ENCODE results near the gene TBL3. TPM values are rescaled to one million over a fixed set of nuclear protein-coding genes. Genes with fewer than 3 reads are reported as not detected.

The TBL3 gene
- polyA plus RNA-seq, 2 of the 4 experiments (the other 2 are of a cell fraction) = 21.9 to 42.8 TPM

- peak overlapping the region; percentile 89 to 97 for H3K27ac ChIP-seq
- ChIA-PET CTCF (interaction anchor here (0.5 to 7.8 kb wide), 43 partner anchors 9 to 924 kb away, joined by 3 to 117 read pairs (median 4); partner anchors contain the start of genes ECI1, NTHL1, PKD1 and TRAF7), POLR2A (interaction anchor here (0.9 to 2.7 kb wide), 3 partner anchors 59 to 132 kb away, joined by 4 to 19 read pairs (median 5); partner anchors contain the start of genes RPS2 and TRAF7)
- ATAC-seq (peak; percentile 54 to 80), FAIRE-seq (peak; percentile 43), DNase-seq (ENCODE audit: low read depth in 1 of 2, low spot score in 1 of 2) (peak; percentile 88 to 92)
- peak overlapping the region; percentile 92 for H3K4me2 ChIP-seq
- H3K4me3 ChIP-seq = peak overlapping the region; percentile 34
- H3K4me1 ChIP-seq = peaks cover 31% of the 10 kb centered on the region
- 24% methylated on average over 20 of the region's 53 CpGs for WGBS (ENCODE audit: missing lambda C conversion rate)
- H3K9me3 ChIP-seq = no peaks in the 10 kb centered on the region
- no peak for TF ChIP-seq NR3C1 (IDR thresholded peaks at IDR 0.05)
- no peak for TF ChIP-seq FOSL2 (IDR thresholded peaks at IDR 0.05)
- no peak for TF ChIP-seq FOSL2 (CRISPR knock-in tag; IDR thresholded peaks at IDR 0.05)
- TF ChIP-seq CBX8 (IDR thresholded peaks at IDR 0.05) = no peak
- no peak for TF ChIP-seq TFCP2L1 (CRISPR knock-in tag; IDR thresholded peaks at IDR 0.05)
- no peak for TF ChIP-seq GATA3 (IDR thresholded peaks at IDR 0.05; ENCODE audit: borderline replicate concordance)
- TF ChIP-seq BCL3 (IDR thresholded peaks at IDR 0.05) = 0 out of 3 replicates have a peak, but pooled peaks have one; percentile 19
- TF ChIP-seq HEYL (CRISPR knock-in tag; IDR thresholded peaks at IDR 0.05) = no peak
- no peak for TF ChIP-seq ZFP36 (IDR thresholded peaks at IDR 0.05; ENCODE audit: borderline replicate concordance, partially characterized antibody)
- peak; percentile 93 for TF ChIP-seq CTCF (IDR thresholded peaks at IDR 0.05)
- TF ChIP-seq POLR2AphosphoS2 (conservative IDR thresholded peaks at IDR 0.05; ENCODE audit: low read length) = no peak
- no peak for TF ChIP-seq FOXS1 (CRISPR knock-in tag; IDR thresholded peaks at IDR 0.05)
- TF ChIP-seq BHLHE40 (IDR thresholded peaks at IDR 0.05; ENCODE audit: low read depth, low read length) = no peak
- TF ChIP-seq HOXB13 (CRISPR knock-in tag; IDR thresholded peaks at IDR 0.05; ENCODE audit: low read depth) = no peak
- no peak for TF ChIP-seq USF2 (IDR thresholded peaks at IDR 0.05)
- no peak for TF ChIP-seq ELK1 (IDR thresholded peaks at IDR 0.05; ENCODE audit: low read depth, low read length)
- TF ChIP-seq CBX2 (IDR thresholded peaks at IDR 0.05; ENCODE audit: borderline replicate concordance, low read depth) = no peak
- TF ChIP-seq HDAC2 (IDR thresholded peaks at IDR 0.05) = no peak
- no peak for TF ChIP-seq CHD4 (IDR thresholded peaks at IDR 0.05; ENCODE audit: borderline replicate concordance)
- no peak for TF ChIP-seq EHF (CRISPR knock-in tag; IDR thresholded peaks at IDR 0.05)
- TF ChIP-seq NPAS2 (CRISPR knock-in tag; IDR thresholded peaks at IDR 0.05; ENCODE audit: borderline replicate concordance) = no peak
- TF ChIP-seq MAFK (IDR thresholded peaks at IDR 0.05; ENCODE audit: partially characterized antibody) = no peak
- TF ChIP-seq KDM1A (IDR thresholded peaks at IDR 0.05; ENCODE audit: low read depth) = no peak
- no peak for TF ChIP-seq ZC3H11A (IDR thresholded peaks at IDR 0.05)
- TF ChIP-seq ZNF302 (CRISPR knock-in tag; IDR thresholded peaks at IDR 0.05) = no peak
- no peak for TF ChIP-seq ESRRA (IDR thresholded peaks at IDR 0.05; ENCODE audit: borderline replicate concordance, low read length)
- no peak for TF ChIP-seq ZSCAN20 (CRISPR knock-in tag; IDR thresholded peaks at IDR 0.05)
- no peak for TF ChIP-seq EP300 (IDR thresholded peaks at IDR 0.05)
- TF ChIP-seq MAX (IDR thresholded peaks at IDR 0.05) = peak; percentile 16; the same call in 1 of the 2 replicates
- no peak for TF ChIP-seq REST (IDR thresholded peaks at IDR 0.05)
- no peak for TF ChIP-seq RARB (CRISPR knock-in tag; IDR thresholded peaks at IDR 0.05)
- TF ChIP-seq CHD2 (IDR thresholded peaks at IDR 0.05; ENCODE audit: low read length, partially characterized antibody) = no peak
- TF ChIP-seq NFE2L2 (conservative IDR thresholded peaks at IDR 0.05; ENCODE audit: low read length) = no peak
Observed at GRCh38 chr16:2023092-2024031, 51.5 kb downstream of the TBL3 start.
